HepG2 (cell line): ENCODE measurements around the gene GLIS2. TPM values are rescaled to one million over a fixed set of nuclear protein-coding genes. Genes with fewer than 3 reads are reported as not detected.

Experiments
- AGO1 ChIP-seq: fragments of 200-400 bp; formaldehyde crosslinking; IDR thresholded peaks from 2 replicates; pipeline ENCODE4 v1.6.1; 2017; ENCODE audit warnings: mild to moderate bottlenecking, low read depth, low read length, moderate library complexity; ENCODE audit not compliant: poor library complexity, severe bottlenecking
- ATF2 ChIP-seq: sonication (generic); formaldehyde crosslinking; IDR thresholded peaks from 2 replicates; pipeline ENCODE4 v1.4.0; 2020; ENCODE audit warnings: missing genetic modification reagents
- ATF7 ChIP-seq, 2 experiments: fragments of 450-650 bp in 1 of 2; sonication (generic) in 1 of 2; formaldehyde crosslinking in 1 of 2; IDR thresholded peaks; 2 replicates each; pipeline versions ENCODE4 v1.4.0 to v1.6.1; 2016 to 2020; ENCODE audit warnings: antibody characterized with exemption in 1 of 2, mild to moderate bottlenecking in 1 of 2, missing genetic modification reagents in 1 of 2
- EHMT2 ChIP-seq: fragments of 200-600 bp; sonication (generic); IDR thresholded peaks from 2 replicates; pipeline ENCODE4 v1.7.0; 2017; ENCODE audit warnings: antibody characterized with exemption, low read depth, low read length, borderline replicate concordance
- GTF3A ChIP-seq: sonication (generic); formaldehyde crosslinking; conservative IDR thresholded peaks from 2 replicates; pipeline ENCODE4 v1.4.0; 2020; ENCODE audit warnings: mild to moderate bottlenecking, missing genetic modification reagents
- KDM5A ChIP-seq: fragments of 200-600 bp; sonication (generic); IDR thresholded peaks from 2 replicates; pipeline ENCODE4 v1.7.0; 2018; ENCODE audit warnings: antibody characterized with exemption, mild to moderate bottlenecking, low read length, borderline replicate concordance
- MAF1 ChIP-seq: sonication (generic); formaldehyde crosslinking; IDR thresholded peaks from 2 replicates; pipeline ENCODE4 v1.5.0; 2020; ENCODE audit warnings: missing genetic modification reagents, borderline replicate concordance
- NCOA5 ChIP-seq: sonication (generic); formaldehyde crosslinking; IDR thresholded peaks from 2 replicates; pipeline ENCODE4 v1.4.0; 2020; ENCODE audit warnings: missing genetic modification reagents
- NFRKB ChIP-seq: fragments of 450-650 bp; IDR thresholded peaks from 2 replicates; pipeline ENCODE4 v1.6.1; 2017
- NONO ChIP-seq, 2 experiments: fragments of 450-650 bp in 1 of 2; sonication (generic) in 1 of 2; formaldehyde crosslinking in 1 of 2; IDR thresholded peaks in 1 of 2; conservative IDR thresholded peaks in 1 of 2; 2 replicates each; pipeline versions ENCODE4 v1.6.1 to v1.8.0; 2017 to 2022; ENCODE audit warnings: mild to moderate bottlenecking in 1 of 2, missing genetic modification reagents in 1 of 2, moderate library complexity in 1 of 2
- PAF1 ChIP-seq: IDR thresholded peaks from 2 replicates; pipeline ENCODE4 v1.6.1; 2016; ENCODE audit warnings: missing genetic modification reagents, missing compliant biosample characterization
- POGZ ChIP-seq: sonication (generic); formaldehyde crosslinking; IDR thresholded peaks from 2 replicates; pipeline ENCODE4 v1.4.0; 2020; ENCODE audit warnings: mild to moderate bottlenecking, missing genetic modification reagents
- RARG ChIP-seq: sonication (generic); formaldehyde crosslinking; IDR thresholded peaks from 2 replicates; pipeline ENCODE4 v1.4.0; 2020; ENCODE audit warnings: low read depth, mild to moderate bottlenecking, missing genetic modification reagents
- REL ChIP-seq: sonication (generic); formaldehyde crosslinking; conservative IDR thresholded peaks from 2 replicates; pipeline ENCODE4 v1.8.0; 2022; ENCODE audit warnings: mild to moderate bottlenecking, missing genetic modification reagents, moderate library complexity
- RNF2 ChIP-seq: fragments of 450-650 bp; conservative IDR thresholded peaks from 2 replicates; pipeline ENCODE4 v1.6.1; 2016; ENCODE audit warnings: low read depth
- RORA ChIP-seq: sonication (generic); formaldehyde crosslinking; IDR thresholded peaks from 2 replicates; pipeline ENCODE4 v1.5.0; 2020; ENCODE audit warnings: mild to moderate bottlenecking, missing genetic modification reagents, moderate library complexity
- ZBTB44 ChIP-seq: sonication (generic); formaldehyde crosslinking; IDR thresholded peaks from 2 replicates; pipeline ENCODE4 v1.4.0; 2020; ENCODE audit warnings: missing genetic modification reagents
- ZNF138 ChIP-seq: sonication (generic); formaldehyde crosslinking; IDR thresholded peaks from 2 replicates; pipeline ENCODE4 v1.5.0; 2020; ENCODE audit warnings: mild to moderate bottlenecking, low read depth, missing genetic modification reagents
- ZNF230 ChIP-seq: sonication (generic); formaldehyde crosslinking; IDR thresholded peaks from 2 replicates; pipeline ENCODE4 v1.4.0; 2020; ENCODE audit warnings: mild to moderate bottlenecking, missing genetic modification reagents
- ZNF326 ChIP-seq: sonication (generic); formaldehyde crosslinking; IDR thresholded peaks from 2 replicates; pipeline ENCODE4 v1.4.0; 2020; ENCODE audit warnings: missing genetic modification reagents, borderline replicate concordance
- ZNF44 ChIP-seq: sonication (generic); formaldehyde crosslinking; IDR thresholded peaks from 2 replicates; pipeline ENCODE4 v1.5.1; 2020; ENCODE audit warnings: mild to moderate bottlenecking, missing genetic modification reagents
- ZNF446 ChIP-seq: sonication (generic); formaldehyde crosslinking; IDR thresholded peaks from 2 replicates; pipeline ENCODE4 v1.5.0; 2020; ENCODE audit warnings: mild to moderate bottlenecking, missing genetic modification reagents
- ZNF484 ChIP-seq: sonication (generic); formaldehyde crosslinking; IDR thresholded peaks from 2 replicates; pipeline ENCODE4 v1.5.1; 2020; ENCODE audit warnings: mild to moderate bottlenecking, low read depth, missing genetic modification reagents, borderline replicate concordance
- ZNF530 ChIP-seq: sonication (generic); formaldehyde crosslinking; IDR thresholded peaks from 2 replicates; pipeline ENCODE4 v1.5.0; 2020; ENCODE audit warnings: low read depth, mild to moderate bottlenecking, missing genetic modification reagents
- ZNF558 ChIP-seq: sonication (generic); formaldehyde crosslinking; IDR thresholded peaks from 2 replicates; pipeline ENCODE4 v1.9.0; 2022; ENCODE audit warnings: mild to moderate bottlenecking, missing genetic modification reagents, borderline replicate concordance
- ZNF7 ChIP-seq: IDR thresholded peaks from 2 replicates; pipeline ENCODE4 v1.6.1; 2016; ENCODE audit warnings: missing biosample characterization, missing genetic modification reagents
- ZNF777 ChIP-seq: sonication (generic); formaldehyde crosslinking; IDR thresholded peaks from 2 replicates; pipeline ENCODE4 v1.4.0; 2020; ENCODE audit warnings: missing genetic modification reagents
- polyA plus RNA-seq, 8 experiments: library from polyadenylated mRNA; depleted of rRNA in 3 of 8; stranded (reverse) in 7 of 8; unstranded in 1 of 8; fragments of >200 nt; fragmentation: Illumina TruSeq in 4 of 8; extraction: Trizol in 4 of 8; gene quantifications; 2 replicates each; pipeline versions ENCODE4 v1.2.1 to v1.2.3, GENCODE V29; 2011 to 2016; ENCODE audit warnings: low read depth in 4 of 8, missing spikeins in 1 of 8, mixed read lengths in 1 of 8; ENCODE audit not compliant: insufficient read depth in 1 of 8
- total RNA-seq, 5 experiments: library from RNA; depleted of rRNA; stranded (reverse); fragments of >200 nt; fragmentation: Illumina TruSeq; extraction: Trizol; gene quantifications; 2 replicates each; pipeline ENCODE4 v1.2.3, GENCODE V29; 2016; ENCODE audit warnings: low read depth in 1 of 5
- TF ChIP-seq, protein P1 (sequence below): sonication (generic); formaldehyde crosslinking; IDR thresholded peaks from 2 replicates; pipeline ENCODE4 v1.5.1; 2020; ENCODE audit warnings: missing genetic modification reagents, mild to moderate bottlenecking, borderline replicate concordance

GLIS2 gene
- total and polyA plus RNA-seq, 2 of the 13 experiments (the other 11 are each of a cell fraction or from before 2014, with no cell fraction given) = 0.28 to 0.29 TPM

DNA sequence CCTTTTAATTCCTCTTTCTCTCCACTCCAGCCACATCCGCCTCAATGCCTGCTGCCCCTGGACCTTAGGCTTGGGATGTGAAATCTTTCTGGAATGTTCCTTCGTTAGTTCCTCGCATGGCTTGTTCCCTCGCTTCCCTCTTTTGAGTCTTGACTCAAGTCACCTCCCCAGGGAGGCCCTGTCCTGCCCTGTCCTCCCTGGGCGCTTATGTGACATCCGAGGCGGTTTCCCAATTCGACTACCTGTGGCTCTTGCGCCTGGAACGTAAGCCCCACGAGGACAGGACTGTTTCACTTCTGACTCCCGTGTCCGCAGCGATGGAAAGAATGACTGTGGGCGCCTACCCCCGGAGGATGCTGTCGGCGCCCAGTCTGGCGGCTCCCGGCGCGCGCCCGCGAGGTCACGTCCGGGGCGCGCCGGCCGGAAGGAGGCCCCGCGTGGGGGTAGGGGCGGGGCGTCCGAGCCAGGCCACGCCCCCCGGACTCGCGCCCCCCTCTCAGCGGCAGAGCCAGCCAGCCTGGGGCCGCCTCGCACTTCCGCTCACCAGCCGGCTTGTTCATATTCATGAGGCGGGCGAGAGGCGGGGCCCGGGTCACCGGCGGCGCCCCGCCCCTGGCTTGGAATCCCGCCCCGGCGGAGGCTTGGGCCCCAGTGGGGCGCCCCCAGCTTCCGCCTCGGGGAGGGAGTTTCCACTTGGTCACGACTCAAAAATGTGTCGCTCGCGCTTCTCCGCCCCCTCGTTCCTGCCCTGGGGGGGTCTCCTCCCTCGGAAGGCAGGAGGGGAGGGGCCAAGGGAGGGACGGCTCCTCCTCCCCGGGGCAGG lies 8.4 kb upstream of the GLIS2 start (continued):
- TF ChIP-seq ZNF484 (CRISPR knock-in tag) (no peak), ZNF530 (CRISPR knock-in tag) (no peak), MAF1 (CRISPR knock-in tag) (no peak), POGZ (0 out of 2 replicates have a peak, but pooled peaks have one; percentile 29), ATF2 (no peak), NFRKB (no peak), ZNF44 (CRISPR knock-in tag) (no peak), ZNF558 (CRISPR knock-in tag) (no peak), ATF7 (IDR thresholded peaks at IDR 0.05) (no peak), ATF7 (CRISPR knock-in tag; IDR thresholded peaks at IDR 0.05) (no peak), AGO1 (no peak), ZNF138 (CRISPR knock-in tag) (no peak), ZNF7 (CRISPR knock-in tag) (no peak), PAF1 (CRISPR knock-in tag) (no peak), ZNF326 (CRISPR knock-in tag) (no peak), ZNF777 (CRISPR knock-in tag) (no peak), ZBTB44 (CRISPR knock-in tag) (no peak), GTF3A (CRISPR knock-in tag) (no peak), ZNF230 (CRISPR knock-in tag) (no peak), RARG (no peak), NONO (IDR thresholded peaks at IDR 0.05) (no peak), NONO (CRISPR knock-in tag; conservative IDR thresholded peaks at IDR 0.05) (no peak), ZNF446 (CRISPR knock-in tag) (no peak), KDM5A (no peak), RNF2 (no peak), EHMT2 (no peak), NCOA5 (CRISPR knock-in tag) (no peak), RORA (CRISPR knock-in tag) (no peak), REL (no peak)
- TF ChIP-seq, protein P1, sequence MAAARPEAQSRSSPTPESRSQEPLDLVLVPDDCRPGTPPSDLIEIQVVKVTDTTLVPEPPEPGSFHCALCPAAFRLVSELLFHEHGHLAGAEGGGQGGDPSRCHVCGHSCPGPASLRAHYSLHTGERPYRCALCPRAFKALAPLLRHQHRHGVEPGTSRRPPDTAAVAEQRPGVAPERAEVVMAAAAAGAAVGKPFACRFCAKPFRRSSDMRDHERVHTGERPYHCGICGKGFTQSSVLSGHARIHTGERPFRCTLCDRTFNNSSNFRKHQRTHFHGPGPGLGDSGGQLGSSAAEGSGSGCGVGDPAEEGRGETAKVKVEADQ (CRISPR knock-in tag) = no peak
